GM12892 (cell line): ENCODE results near the gene CEACAM5.

ENCODE experiments used
- POLR2A ChIP-seq: IDR thresholded peaks from 2 replicates; pipeline ENCODE4 v1.6.1; 2011; ENCODE audit warnings: low read depth, low read length, control low read depth
- POLR2AphosphoS5 ChIP-seq: IDR thresholded peaks from 2 replicates; pipeline ENCODE4 v1.6.1; 2011; ENCODE audit warnings: low read depth, low read length, control low read depth

- no peak for TF ChIP-seq POLR2A
- TF ChIP-seq POLR2AphosphoS5: no peak
Measured at GRCh38 chr19:41744850-41745249, 36.4 kb downstream of the CEACAM5 start.
